ENCODE results near the gene ANGPTL4.
"Not testable (repeated sequence)": the region's sequence is repeated elsewhere in the genome, so short reads cannot be mapped to it uniquely, and the experiment has no call there.

Gene ANGPTL4

DNA sequence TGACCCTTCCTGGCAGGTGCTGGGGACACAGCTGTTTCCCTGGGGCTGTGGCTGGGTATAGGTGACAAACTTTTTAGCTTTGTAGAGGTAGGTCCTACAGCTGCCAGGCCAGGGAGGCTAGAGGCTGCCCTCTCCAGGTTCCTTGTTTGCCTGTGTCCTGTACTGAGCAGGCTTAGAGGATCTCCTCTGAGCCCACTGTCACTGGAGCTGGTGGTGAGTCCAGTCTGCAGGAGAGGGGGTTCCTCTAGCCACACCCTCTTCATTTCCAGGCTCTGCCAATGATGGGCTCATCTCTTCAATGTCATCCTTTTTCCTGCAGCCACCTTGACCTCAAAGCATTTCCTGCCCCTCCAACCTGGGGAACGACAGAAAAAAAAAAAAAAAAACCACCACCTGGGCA lies 13.6 kb downstream of the ANGPTL4 start:
- Histone ChIP-seq H3K4me3 (ENCODE audit: low read length) (no peak overlapping the region), H4K20me1 (ENCODE audit: control insufficient read depth, insufficient read depth, low read depth, low read length) (no peaks in the 10 kb centered on the region), H3K36me3 (ENCODE audit: control insufficient read depth, low read length) (no peaks in the 10 kb centered on the region), H3K9me2 (replicated peaks; ENCODE audit: control insufficient read depth, low read length) (no peaks in the 10 kb centered on the region), H3K27me3 (ENCODE audit: control insufficient read depth, low read length) (no peaks in the 10 kb centered on the region), H3K27ac (ENCODE audit: low read depth, low read length) (no peak overlapping the region), H3K4me1 (ENCODE audit: control insufficient read depth, low read length) (no peaks in the 10 kb centered on the region), H3K9me3 (ENCODE audit: control insufficient read depth, insufficient read depth, low read length) (no peaks in the 10 kb centered on the region), H3K4me2 (ENCODE audit: low read length) (no peak overlapping the region), H3F3A (ENCODE audit: control insufficient read depth, insufficient read depth) (no peaks in the 10 kb centered on the region), H3K79me2 (ENCODE audit: control insufficient read depth, low read length) (no peaks in the 10 kb centered on the region)
- TF ChIP-seq, protein P1, sequence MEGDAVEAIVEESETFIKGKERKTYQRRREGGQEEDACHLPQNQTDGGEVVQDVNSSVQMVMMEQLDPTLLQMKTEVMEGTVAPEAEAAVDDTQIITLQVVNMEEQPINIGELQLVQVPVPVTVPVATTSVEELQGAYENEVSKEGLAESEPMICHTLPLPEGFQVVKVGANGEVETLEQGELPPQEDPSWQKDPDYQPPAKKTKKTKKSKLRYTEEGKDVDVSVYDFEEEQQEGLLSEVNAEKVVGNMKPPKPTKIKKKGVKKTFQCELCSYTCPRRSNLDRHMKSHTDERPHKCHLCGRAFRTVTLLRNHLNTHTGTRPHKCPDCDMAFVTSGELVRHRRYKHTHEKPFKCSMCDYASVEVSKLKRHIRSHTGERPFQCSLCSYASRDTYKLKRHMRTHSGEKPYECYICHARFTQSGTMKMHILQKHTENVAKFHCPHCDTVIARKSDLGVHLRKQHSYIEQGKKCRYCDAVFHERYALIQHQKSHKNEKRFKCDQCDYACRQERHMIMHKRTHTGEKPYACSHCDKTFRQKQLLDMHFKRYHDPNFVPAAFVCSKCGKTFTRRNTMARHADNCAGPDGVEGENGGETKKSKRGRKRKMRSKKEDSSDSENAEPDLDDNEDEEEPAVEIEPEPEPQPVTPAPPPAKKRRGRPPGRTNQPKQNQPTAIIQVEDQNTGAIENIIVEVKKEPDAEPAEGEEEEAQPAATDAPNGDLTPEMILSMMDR (IDR thresholded peaks at IDR 0.05; ENCODE audit: low read depth, low read length, poor library complexity, severe bottlenecking), result no peak
- TF ChIP-seq EZH2phosphoT487 (IDR thresholded peaks at IDR 0.05; ENCODE audit: borderline replicate concordance, low read length), result no peak

DNA sequence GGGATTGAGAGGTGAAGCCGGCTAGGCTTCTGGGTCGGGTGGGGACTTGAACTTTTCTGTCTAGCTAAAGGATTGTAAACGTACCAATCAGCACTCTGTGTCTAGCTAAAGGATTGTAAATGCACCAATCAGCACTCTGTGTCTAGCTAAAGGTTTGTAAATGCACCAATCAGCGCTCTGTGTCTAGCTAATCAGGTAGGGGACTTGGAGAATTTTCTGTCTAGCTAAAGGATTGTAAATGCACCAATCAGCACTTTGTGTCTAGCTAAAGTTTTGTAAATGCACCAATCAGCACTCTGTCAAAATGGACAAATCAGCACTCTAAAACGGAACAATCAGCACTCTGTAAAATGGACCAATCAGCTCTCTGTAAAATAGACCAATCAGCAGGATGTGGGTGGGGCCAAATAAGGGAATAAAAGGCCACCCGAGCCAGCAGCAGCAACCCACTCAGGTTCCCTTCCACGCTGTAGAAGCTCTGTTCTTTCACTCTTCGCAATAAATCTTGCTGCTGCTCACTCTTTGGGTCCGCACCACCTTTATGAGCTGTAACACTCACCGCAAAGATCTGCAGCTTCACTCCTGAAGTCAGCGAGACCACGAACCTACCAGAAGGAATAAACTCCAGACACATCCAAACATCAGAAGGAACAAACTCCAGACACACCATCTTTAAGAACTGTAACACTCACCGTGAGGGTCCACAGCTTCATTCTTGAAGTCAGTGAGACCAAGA lies 15.4 kb downstream of the ANGPTL4 start:
- not testable (repeated sequence) for H3K9me2 ChIP-seq (replicated peaks; ENCODE audit: control insufficient read depth, low read length); H3K79me2 ChIP-seq (ENCODE audit: control insufficient read depth, low read length); H3K27me3 ChIP-seq (ENCODE audit: control insufficient read depth, low read length); H3K4me3 ChIP-seq (ENCODE audit: low read length); H3K4me2 ChIP-seq (ENCODE audit: low read length); H3K4me1 ChIP-seq (ENCODE audit: control insufficient read depth, low read length); H3F3A ChIP-seq (ENCODE audit: control insufficient read depth, insufficient read depth); H3K9me3 ChIP-seq (ENCODE audit: control insufficient read depth, insufficient read depth, low read length); H3K27ac ChIP-seq (ENCODE audit: low read depth, low read length); H4K20me1 ChIP-seq (ENCODE audit: control insufficient read depth, insufficient read depth, low read depth, low read length); H3K36me3 ChIP-seq (ENCODE audit: control insufficient read depth, low read length)

DNA sequence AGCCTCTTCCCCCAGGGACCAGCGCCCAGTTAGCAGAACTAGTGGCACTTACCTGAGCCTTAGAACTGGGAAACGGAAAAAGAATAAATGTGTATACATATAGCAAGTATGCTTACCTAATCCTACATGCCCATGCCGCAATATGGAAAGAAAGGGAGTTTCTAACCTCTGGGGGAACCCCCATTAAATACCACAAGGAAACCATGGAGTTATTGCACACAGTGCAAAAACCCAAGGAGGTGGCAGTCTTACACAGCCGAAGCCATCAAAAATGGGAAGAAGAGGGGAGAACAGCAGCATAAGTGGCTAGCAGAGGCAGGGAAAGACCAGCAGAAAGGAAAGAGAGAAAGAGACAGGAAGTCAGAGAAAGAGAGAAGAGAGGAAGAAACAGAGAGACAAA lies 20.6 kb downstream of the ANGPTL4 start:
- H3K79me2 ChIP-seq (ENCODE audit: control insufficient read depth, low read length); H3K4me1 ChIP-seq (ENCODE audit: control insufficient read depth, low read length); H3K9me3 ChIP-seq (ENCODE audit: control insufficient read depth, insufficient read depth, low read length); H3K27me3 ChIP-seq (ENCODE audit: control insufficient read depth, low read length); H4K20me1 ChIP-seq (ENCODE audit: control insufficient read depth, insufficient read depth, low read depth, low read length); H3K4me2 ChIP-seq (ENCODE audit: low read length); H3K9me2 ChIP-seq (replicated peaks; ENCODE audit: control insufficient read depth, low read length); H3F3A ChIP-seq (ENCODE audit: control insufficient read depth, insufficient read depth); H3K27ac ChIP-seq (ENCODE audit: low read depth, low read length); H3K4me3 ChIP-seq (ENCODE audit: low read length); H3K36me3 ChIP-seq (ENCODE audit: control insufficient read depth, low read length): not testable (repeated sequence)

DNA sequence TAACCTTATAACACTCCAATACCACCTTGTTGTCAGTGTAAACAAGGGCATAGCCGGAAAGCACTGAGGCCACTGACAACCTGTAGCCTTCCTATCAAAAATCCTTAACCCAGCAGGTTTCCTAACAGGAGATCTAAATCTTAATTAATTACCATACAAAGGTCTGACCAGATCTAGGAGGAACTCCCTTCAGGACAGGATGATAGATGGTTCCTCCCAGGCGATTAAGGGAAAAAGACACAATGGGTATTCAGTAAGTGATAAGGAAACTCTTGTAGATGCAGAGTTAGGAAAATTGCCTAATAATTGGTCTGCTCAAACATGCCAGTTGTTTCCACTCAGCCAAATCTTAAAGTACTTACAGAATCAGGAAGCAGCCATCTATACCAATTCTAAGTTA lies 21.1 kb downstream of the ANGPTL4 start:
- not testable (repeated sequence) for H3K4me2 ChIP-seq (ENCODE audit: low read length); H3K9me3 ChIP-seq (ENCODE audit: control insufficient read depth, insufficient read depth, low read length); H3F3A ChIP-seq (ENCODE audit: control insufficient read depth, insufficient read depth); H3K4me3 ChIP-seq (ENCODE audit: low read length); H4K20me1 ChIP-seq (ENCODE audit: control insufficient read depth, insufficient read depth, low read depth, low read length); H3K36me3 ChIP-seq (ENCODE audit: control insufficient read depth, low read length); H3K79me2 ChIP-seq (ENCODE audit: control insufficient read depth, low read length); H3K27ac ChIP-seq (ENCODE audit: low read depth, low read length); H3K27me3 ChIP-seq (ENCODE audit: control insufficient read depth, low read length); H3K9me2 ChIP-seq (replicated peaks; ENCODE audit: control insufficient read depth, low read length); H3K4me1 ChIP-seq (ENCODE audit: control insufficient read depth, low read length)

DNA sequence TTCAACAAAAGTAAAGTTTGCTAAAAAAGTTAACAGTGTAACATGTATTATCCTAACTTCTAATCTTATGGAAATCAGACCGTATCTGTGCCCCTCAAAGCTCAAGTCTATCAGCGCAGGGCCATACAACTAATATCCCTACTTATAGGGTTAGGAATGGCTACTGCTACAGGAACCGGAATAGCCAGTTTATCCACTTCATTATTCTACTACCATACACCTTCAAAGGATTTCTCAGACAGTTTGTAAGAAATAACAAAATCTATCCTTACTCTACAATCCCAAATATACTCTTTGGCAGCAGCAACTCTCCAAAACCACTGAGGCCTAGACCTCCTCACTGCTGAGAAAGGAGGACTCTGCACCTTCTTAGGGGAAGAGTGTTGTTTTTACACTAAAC lies 21.6 kb downstream of the ANGPTL4 start:
- not testable (repeated sequence) for H3K9me2 ChIP-seq (replicated peaks; ENCODE audit: control insufficient read depth, low read length); H3K9me3 ChIP-seq (ENCODE audit: control insufficient read depth, insufficient read depth, low read length); H3K4me2 ChIP-seq (ENCODE audit: low read length); H3K4me1 ChIP-seq (ENCODE audit: control insufficient read depth, low read length); H3K79me2 ChIP-seq (ENCODE audit: control insufficient read depth, low read length); H4K20me1 ChIP-seq (ENCODE audit: control insufficient read depth, insufficient read depth, low read depth, low read length); H3F3A ChIP-seq (ENCODE audit: control insufficient read depth, insufficient read depth); H3K27ac ChIP-seq (ENCODE audit: low read depth, low read length); H3K36me3 ChIP-seq (ENCODE audit: control insufficient read depth, low read length); H3K27me3 ChIP-seq (ENCODE audit: control insufficient read depth, low read length); H3K4me3 ChIP-seq (ENCODE audit: low read length)

DNA sequence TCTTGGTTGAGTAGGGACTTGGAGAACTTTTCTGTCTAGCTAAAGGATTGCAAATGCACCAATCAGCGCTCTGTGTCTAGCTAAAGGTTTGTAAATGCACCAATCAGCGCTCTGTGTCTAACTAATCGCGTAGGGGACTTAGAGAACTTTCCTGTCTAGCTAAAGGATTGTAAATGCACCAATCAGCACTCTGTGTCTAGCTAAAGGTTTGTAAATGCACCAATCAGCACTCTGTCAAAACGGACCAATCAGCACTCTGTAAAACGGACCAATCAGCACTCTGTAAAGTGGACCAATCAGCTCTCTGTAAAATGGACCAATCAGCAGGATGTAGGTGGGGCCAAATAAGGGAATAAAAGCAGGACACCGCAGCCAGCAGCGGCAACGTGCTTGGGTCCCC lies 22.5 kb downstream of the ANGPTL4 start:
- peaks cover 14% of the 10 kb centered on the region for H3K4me1 ChIP-seq (ENCODE audit: control insufficient read depth, low read length)
- H3F3A ChIP-seq (ENCODE audit: control insufficient read depth, insufficient read depth); H3K9me3 ChIP-seq (ENCODE audit: control insufficient read depth, insufficient read depth, low read length); H3K27ac ChIP-seq (ENCODE audit: low read depth, low read length); H4K20me1 ChIP-seq (ENCODE audit: control insufficient read depth, insufficient read depth, low read depth, low read length); H3K4me3 ChIP-seq (ENCODE audit: low read length); H3K27me3 ChIP-seq (ENCODE audit: control insufficient read depth, low read length); H3K4me2 ChIP-seq (ENCODE audit: low read length); H3K9me2 ChIP-seq (replicated peaks; ENCODE audit: control insufficient read depth, low read length); H3K36me3 ChIP-seq (ENCODE audit: control insufficient read depth, low read length): not testable (repeated sequence)
- peaks cover 15% of the 10 kb centered on the region for H3K79me2 ChIP-seq (ENCODE audit: control insufficient read depth, low read length)

All from DOHH2 (cell line).